PC-3 (cell line): ENCODE results near the gene CDC25B.

Experiments
- CTCF ChIP-seq: fragments of 300-600 bp; sonication (generic); conservative IDR thresholded peaks from 2 replicates; pipeline ENCODE4 v1.5.1; 2017; ENCODE audit warnings: antibody characterized with exemption, low read depth, mild to moderate bottlenecking, low read length
- EZH2 ChIP-seq: fragments of 300-600 bp; sonication (generic); IDR thresholded peaks from one replicate; pipeline ENCODE4 v1.6.1; 2017; ENCODE audit warnings: antibody characterized with exemption, mild to moderate bottlenecking, low read length; ENCODE audit not compliant: unreplicated experiment
- EZH2phosphoT487 ChIP-seq: fragments of 300-600 bp; sonication (generic); IDR thresholded peaks from 2 replicates; pipeline ENCODE4 v1.6.1; 2018; ENCODE audit warnings: mild to moderate bottlenecking, antibody characterized with exemption, low read length, borderline replicate concordance

- TF ChIP-seq CTCF (no peak), EZH2 (no peak), EZH2phosphoT487 (no peak)
Measured at GRCh38 chr20:3759884-3760283, 36.2 kb upstream of the CDC25B start.
